ENCODE measurements around the gene ZMYM4. TPM values are rescaled to one million over a fixed set of nuclear protein-coding genes. Genes with fewer than 3 reads are reported as not detected.

Gene ZMYM4
- total RNA-seq, 4 donors from 2014 or later = 10.6 to 33.8 (median 25.6) TPM

GRCh38 chr1:35432231-35432630, 163.7 kb downstream of the ZMYM4 start:
- H3K4me3 ChIP-seq = no peak overlapping the region
- no peaks in the 10 kb centered on the region for H3K4me1 ChIP-seq
- H3K36me3 ChIP-seq = peaks cover 0 to 65% (median 21%) of the 10 kb centered on the region in 3 donors
- intact Hi-C loops (cut with DNase I) = no loop called here
- WGBS, 2 donors = 94 to 97% methylated on average over 10 of the region's 10 CpGs
- no peaks in the 10 kb centered on the region for H3K9me3 ChIP-seq
- TF ChIP-seq POLR2A (IDR thresholded peaks at IDR 0.05) (no peak), CTCF (IDR thresholded peaks at IDR 0.05) (no peak)
- H3K27ac ChIP-seq = no peak overlapping the region
- no peak for DNase-seq
- no peaks in the 10 kb centered on the region for H3K27me3 ChIP-seq

DNA sequence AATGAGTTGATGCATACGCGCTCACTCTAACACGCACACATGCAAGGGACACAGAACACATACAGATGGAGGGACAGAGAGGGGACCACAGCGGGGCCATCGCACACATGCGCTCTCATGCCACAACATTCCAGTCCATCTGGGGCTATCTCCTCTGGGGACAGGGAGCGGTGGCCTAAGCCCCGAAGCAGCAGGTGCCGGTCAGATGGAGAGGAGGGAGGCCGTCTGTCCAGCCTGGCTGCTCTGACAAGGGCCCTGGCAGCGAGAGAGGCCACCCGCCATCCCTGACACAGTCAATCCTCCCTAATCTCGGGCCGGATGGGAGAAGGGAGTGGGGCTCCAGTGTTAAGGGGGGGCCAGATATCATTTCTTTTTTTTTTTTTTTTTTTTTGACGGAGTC, 165.2 kb downstream of the ZMYM4 start:
- no peak for DNase-seq
- 90 to 93% methylated on average over 6 to 9 of the region's 15 CpGs for WGBS, 2 donors
- H3K27ac ChIP-seq = no peak overlapping the region
- peaks cover 0 to 3% (median 0%) of the 10 kb centered on the region in 3 donors for H3K4me1 ChIP-seq
- H3K27me3 ChIP-seq = no peaks in the 10 kb centered on the region
- no peak overlapping the region for H3K4me3 ChIP-seq
- TF ChIP-seq POLR2A (IDR thresholded peaks at IDR 0.05) (no peak), CTCF (IDR thresholded peaks at IDR 0.05) (no peak)
- intact Hi-C loops (cut with DNase I) = no loop called here
- H3K36me3 ChIP-seq = peaks cover 0 to 77% (median 21%) of the 10 kb centered on the region in 3 donors
- no peaks in the 10 kb centered on the region for H3K9me3 ChIP-seq

GRCh38 chr1:35434703-35435102, 166.2 kb downstream of the ZMYM4 start:
- Histone ChIP-seq H3K4me1 (peaks cover 0 to 13% (median 0%) of the 10 kb centered on the region in 3 donors), H3K27me3 (no peaks in the 10 kb centered on the region), H3K9me3 (no peaks in the 10 kb centered on the region), H3K36me3 (peaks cover 0 to 81% (median 25%) of the 10 kb centered on the region in 3 donors), H3K27ac (no peak overlapping the region), H3K4me3 (no peak overlapping the region)
- no peak for DNase-seq
- intact Hi-C loops (cut with DNase I) = no loop called here
- TF ChIP-seq POLR2A (IDR thresholded peaks at IDR 0.05) (no peak), CTCF (IDR thresholded peaks at IDR 0.05) (no peak)
- WGBS, 2 donors = 82 to 83% methylated on average over 2 to 7 of the region's 12 CpGs

- no peaks in the 10 kb centered on the region for H3K9me3 ChIP-seq
- peaks cover 10 to 95% (median 33%) of the 10 kb centered on the region in 3 donors for H3K36me3 ChIP-seq
- no peaks in the 10 kb centered on the region for H3K27me3 ChIP-seq
- WGBS, 2 donors = 81 to 85% methylated on average over 4 to 6 of the region's 10 CpGs
- peaks cover 0 to 26% (median 0%) of the 10 kb centered on the region in 3 donors for H3K4me1 ChIP-seq
- DNase-seq = no peak
- H3K4me3 ChIP-seq = no peak overlapping the region
- intact Hi-C loops (cut with DNase I) = no loop called here
- TF ChIP-seq CTCF (IDR thresholded peaks at IDR 0.05) (no peak), POLR2A (IDR thresholded peaks at IDR 0.05) (no peak)
- no peak overlapping the region for H3K27ac ChIP-seq
Observed at GRCh38 chr1:35436078-35436477, 167.6 kb downstream of the ZMYM4 start.

GRCh38 chr1:35437200-35437599, 168.7 kb downstream of the ZMYM4 start:
- no peak for DNase-seq
- Histone ChIP-seq H3K9me3 (no peaks in the 10 kb centered on the region), H3K4me3 (no peak overlapping the region), H3K27ac (no peak overlapping the region), H3K36me3 (peaks cover 11 to 95% (median 33%) of the 10 kb centered on the region in 3 donors), H3K4me1 (peaks cover under 1 to 37% (median 2%) of the 10 kb centered on the region in 3 donors), H3K27me3 (no peaks in the 10 kb centered on the region)
- TF ChIP-seq POLR2A (IDR thresholded peaks at IDR 0.05) (no peak), CTCF (IDR thresholded peaks at IDR 0.05) (no peak)
- 95 to 99% methylated on average over 9 of the region's 9 CpGs for WGBS, 2 donors
- intact Hi-C loops (cut with DNase I) = no loop called here

All from esophagus squamous epithelium (tissue), 5 donors.